Activated CD4-positive, alpha-beta T cell treated with anti-CD3 and anti-CD28 coated beads, Interleukin-2, amount 50 U/mL, for 48 hours (primary cell): ENCODE results near the gene FRAS1.
"Not testable (repeated sequence)": the region's sequence is repeated elsewhere in the genome, so short reads cannot be mapped to it uniquely, and the experiment has no call there.

Experiments
- DNase-seq, 2 experiments: peaks; one replicate each; pipeline ENCODE4 v3.0.0-alpha.2; 2020

Gene FRAS1

DNA sequence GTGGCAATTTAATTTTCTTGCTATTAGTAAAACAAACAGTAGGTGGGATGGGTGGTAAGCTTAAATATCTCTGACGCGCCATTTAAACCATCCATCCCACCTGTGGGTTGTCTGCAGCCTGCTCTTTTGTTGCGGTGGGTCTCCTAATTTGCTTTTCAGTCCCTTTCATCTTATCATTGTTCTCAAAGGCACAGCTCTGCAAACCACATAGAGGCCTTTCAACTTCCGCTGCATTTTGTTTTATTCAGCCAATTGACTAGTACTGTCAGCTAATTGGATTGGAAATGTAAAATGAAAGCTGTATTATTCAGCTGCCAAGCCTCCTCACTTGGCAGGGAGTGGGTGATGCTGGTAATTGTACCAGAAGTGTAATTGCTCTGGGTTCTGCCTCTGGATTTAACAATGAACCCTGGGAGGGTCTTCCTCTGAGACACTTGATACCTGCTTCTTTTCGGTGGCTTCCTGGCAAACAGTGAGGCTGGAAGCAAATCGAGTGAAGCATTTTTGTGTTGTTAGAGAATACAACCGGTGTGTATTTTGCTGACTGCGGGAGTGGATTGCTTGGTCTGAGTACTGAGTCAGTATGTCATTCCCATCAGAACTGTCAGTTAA lies 165.6 kb downstream of the FRAS1 start:
- DNase-seq, result no peak

DNA sequence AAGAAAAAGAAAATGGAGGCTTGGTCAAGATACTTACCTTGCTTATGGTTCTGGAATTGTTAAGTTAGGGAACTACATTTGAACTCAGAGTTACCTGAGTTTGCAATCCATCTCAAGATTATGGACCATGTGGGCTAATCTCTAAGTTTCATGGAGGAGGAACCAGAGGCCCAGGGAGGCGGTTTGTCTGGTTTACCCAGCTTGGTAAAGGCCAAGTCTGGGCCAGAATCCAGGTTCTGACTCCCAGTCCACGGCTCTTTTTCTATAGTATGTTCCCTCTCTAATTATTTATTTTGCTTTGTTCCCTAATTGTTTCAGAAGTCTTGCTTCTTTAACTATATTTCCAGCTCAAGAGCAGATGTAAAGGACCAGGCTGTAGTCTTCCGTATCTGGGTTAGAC lies 168.1 kb downstream of the FRAS1 start:
- DNase-seq, result no peak

DNA sequence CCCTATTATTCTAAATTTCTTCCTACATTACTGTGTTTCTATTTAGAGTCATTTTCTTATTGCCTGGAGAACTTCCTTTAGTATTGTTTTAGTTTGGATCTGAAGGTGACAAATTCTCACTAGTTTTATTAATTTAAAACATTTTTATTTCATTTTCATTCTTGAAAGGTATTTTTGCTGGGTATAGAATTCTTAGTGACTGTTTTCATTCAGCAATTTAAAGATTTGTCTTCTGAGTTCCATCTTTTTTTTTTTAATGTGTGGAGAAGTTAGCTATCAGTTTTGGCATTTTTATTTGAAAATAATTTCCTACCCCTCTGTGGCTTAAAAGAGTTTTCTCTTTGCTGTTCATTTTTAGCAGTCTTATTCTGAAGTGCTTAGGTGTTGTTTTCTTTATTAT lies 169.2 kb downstream of the FRAS1 start:
- DNase-seq, result no peak

DNA sequence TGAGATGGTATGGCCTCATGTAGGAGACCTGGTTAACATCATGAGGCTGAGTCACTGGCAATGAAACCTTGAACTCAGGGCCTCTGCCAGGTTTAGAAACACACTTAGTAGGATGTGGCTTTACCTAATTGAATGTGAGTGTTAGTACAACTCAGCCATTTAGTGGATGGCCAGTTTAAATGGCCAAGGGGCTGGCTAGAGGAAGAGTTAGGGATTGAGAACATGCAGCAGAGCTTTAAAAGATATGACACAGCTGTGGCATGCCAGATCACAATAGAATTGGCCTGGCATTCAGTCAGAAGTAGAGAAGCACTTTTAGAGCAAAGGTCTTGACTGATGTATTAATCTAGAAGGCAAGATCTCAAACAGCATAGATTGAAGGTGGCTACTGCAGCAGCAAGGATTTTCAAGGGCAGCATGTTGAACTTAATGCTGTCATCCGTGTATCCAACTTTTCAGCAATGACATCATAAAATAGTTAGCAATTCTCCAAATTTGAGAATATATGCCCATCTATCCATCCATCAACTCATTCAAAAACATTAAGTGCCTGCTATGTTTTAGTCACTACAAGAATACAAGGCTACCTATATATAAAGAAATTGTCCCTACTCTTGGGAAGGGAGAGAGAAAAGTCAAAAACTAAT lies 170.4 kb downstream of the FRAS1 start:
- DNase-seq, result no peak

DNA sequence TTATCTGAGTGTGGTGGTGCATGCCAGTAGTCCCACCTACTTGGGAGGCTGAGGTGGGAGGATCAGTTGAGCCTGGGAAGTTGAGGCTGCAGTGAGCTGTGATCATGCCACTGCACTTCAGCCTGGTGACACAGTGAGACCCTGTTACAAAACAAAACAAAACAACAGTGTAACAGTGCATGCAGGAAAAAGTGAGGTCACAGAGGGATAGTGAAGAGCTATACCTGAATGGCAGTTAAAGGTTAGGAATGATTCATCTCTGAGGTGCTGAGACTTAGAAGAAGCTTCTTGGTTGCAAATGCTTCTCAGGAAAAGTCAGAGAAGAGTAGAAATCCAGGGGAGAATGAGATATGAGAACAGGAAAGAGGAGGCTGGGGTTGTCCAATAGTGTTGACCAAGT lies 178.7 kb downstream of the FRAS1 start:
- no peak for DNase-seq

DNA sequence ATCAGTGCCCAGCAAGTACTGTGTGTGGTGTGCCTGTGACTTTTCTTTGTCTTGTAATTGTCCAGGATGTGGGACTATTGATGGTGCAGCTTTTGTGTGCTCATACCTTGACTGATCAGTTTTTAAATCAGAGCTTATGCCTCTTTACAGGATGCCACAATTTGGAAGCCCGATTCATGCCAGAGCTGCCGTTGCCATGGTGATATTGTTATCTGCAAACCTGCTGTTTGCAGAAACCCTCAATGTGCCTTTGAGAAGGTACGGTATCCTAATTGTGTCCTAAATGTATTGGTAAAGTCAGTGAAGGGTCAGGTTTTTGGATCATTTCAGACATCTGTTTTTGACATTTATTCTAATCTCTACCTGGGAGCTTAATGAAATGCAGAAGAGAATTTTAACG lies 180.2 kb downstream of the FRAS1 start:
- no peak for DNase-seq

DNA sequence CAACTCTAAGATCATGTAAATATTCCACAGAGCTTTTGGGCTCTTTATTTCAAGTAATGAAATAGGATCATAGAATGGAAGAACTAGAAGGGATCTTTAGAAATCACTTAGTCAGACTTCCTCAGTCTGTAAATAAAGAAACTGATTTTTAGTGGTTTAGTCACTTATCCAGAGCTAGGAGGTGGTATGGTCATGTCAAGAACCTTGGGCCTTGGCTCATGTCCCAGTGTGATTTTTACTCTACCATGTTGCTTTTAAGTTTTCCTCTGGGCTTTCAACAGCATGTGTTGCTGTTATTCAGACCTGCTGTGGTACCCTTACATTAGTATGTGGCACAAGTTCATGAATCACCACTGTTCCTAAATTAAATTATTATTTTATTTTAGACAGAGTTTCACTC lies 184.9 kb downstream of the FRAS1 start:
- DNase-seq, result no peak

DNA sequence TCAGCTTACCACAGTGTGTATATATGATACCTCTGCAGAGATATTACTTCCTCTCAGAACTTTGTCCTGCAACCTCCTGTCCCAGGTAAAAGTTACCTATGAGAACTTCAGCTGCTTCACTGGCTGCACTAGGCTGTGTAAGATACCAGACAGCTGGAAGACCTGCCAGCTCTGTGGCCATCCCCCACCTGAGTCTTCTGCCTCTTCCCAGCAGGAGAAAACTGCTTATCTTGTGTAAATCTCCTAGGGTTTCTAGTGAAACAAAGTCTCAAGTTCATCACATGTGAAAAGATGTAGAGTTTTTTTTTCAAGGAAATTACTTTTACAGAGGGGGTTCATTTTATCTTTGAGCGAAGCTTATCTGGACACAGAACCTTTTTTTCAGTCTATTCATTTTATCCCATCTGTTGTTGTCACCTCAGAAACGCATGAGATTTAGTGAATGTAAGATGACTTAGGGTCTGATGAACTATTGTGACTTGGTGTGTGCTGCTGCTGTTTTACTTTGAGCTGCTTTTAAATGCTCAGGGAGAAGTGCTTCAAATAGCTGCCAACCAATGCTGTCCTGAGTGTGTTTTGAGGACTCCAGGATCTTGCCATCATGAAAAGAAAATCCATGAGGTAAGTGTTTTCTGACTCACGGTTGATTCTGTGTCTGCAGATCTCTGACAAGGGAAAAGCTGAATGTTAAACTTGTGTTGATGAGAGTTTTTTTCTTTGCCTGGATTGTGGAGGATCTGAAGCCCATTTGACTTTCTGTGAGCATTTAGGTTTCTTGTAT lies 187.8 kb downstream of the FRAS1 start:
- no peak for DNase-seq

DNA sequence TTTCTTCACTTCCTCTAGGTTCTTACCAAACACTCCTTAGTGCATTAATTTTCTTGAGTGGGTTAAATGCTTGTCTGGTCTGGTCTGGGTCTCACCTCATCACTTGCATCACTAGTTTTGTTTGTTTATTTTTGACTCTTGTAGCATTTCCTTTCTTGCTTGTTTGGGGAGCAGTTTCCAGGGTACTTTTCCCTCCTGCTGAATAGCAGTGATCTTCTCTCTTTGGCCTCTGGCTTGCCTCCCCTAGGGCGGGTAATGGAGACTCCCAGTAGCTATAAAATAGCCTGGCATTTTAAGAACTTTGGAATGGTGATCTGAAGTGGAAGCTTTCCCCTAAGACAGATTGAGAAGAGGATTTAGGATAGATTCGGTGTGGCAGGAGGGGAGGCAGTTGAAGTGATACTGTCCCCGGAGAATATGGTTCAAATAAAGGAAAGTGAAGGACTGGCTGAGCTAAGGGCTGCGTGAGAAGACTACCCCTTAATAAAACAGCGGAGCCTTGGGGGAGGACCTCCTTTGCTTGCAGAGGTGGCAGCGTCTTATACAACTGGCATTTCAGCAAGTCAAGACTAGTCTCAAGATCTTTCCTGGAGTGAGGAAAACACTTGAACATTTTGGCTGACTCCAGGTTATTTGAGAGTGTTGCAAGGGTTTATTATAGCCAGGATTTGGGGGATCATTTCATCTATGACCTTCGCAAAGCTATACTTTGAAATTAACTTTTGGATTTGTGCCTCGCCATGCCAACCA lies 190.6 kb downstream of the FRAS1 start:
- DNase-seq, result no peak

DNA sequence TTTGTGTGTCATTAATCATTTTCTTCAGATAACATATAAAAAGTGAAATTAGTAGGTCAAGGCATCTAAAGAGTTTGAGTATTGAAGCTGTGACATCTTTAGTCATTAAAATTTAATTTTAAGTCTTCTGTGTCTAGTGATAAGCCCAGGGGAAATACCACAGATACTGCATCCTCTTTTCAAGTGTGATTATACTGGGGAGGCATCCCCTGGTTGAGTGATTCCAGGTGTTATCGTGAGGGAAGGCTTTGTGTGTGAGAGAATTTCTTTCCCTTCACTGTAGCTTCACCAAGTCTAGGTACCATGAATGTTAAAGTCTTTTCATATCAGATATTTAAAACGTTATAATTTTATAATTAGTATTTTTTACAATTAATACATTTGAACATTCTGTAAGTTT lies 193.4 kb downstream of the FRAS1 start:
- no peak for DNase-seq

DNA sequence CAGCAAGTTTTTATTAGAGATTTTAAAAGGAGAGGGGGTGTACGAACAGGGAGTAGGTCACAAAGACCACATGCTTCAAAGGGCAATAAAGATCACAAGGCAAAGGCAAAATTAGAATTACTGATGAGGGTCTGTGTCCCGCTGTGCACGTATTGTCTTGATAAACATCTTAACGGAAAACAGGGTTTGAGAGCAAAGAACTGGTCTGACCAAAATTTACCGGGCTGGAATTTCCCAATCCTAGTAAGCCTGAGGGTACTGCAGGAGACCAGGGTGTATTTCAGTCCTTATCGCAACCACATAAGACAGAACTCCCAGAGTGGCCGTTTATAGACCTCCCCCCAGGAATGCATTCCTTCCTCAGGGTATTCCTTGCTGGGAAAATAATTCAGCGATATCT lies 195.7 kb downstream of the FRAS1 start:
- not testable (repeated sequence) for DNase-seq

DNA sequence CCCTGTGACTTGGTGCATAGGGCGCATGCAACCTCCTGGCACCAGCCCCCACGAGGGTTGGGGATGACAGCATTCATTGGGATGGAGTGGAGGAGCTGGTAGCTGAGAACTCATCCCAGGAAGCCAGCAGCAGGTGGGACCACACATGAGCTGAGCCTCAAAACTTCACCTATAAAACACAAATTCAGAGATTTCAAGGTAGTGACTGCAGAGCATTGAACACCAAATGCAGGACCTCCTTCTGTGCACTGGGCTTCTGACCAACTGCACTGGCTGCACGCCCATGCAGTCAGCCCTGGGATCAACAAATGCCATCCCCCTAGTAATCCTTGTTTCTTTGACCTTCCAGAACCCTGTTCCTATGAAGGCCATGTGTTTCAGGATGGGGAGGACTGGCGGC lies 197.8 kb downstream of the FRAS1 start:
- no peak for DNase-seq

DNA sequence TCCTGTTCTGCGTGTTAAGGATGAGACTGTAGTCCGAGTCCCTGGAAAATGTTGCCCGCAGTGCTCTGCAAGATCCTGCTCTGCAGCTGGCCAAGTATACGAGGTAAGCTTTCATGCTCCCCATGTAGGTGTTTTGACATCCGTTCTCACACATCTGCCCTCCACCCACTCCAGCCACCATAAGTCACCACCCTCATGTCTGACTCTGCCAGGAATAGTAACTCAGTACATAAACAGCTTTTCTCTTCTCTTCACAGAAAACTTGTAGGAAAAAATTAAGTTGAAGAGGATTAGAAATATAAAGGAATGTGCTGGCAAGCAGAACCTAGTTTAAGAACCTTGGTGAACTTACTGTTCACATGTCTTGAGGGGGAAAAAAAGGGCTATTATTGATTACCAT lies 207.9 kb downstream of the FRAS1 start:
- DNase-seq, result no peak

DNA sequence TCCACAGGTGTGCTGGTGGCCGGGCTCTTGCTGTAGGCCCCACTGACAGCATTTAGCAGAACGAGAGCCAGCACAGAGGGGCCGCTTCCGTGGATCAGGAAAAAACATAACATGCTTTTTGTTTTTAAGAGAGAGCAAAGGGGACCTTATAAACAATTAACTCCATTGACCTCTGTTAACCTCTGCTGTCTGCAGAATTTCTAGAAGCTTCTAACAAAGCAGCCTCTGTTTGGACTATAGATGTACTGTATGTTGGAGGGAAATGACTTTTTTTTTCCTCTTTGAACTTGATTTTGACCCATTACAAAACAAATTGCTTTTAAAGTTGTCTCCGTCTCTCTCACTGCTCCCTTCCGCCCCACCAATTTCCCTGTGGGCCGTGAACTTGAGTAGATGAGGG lies 210.7 kb downstream of the FRAS1 start:
- no peak for DNase-seq

DNA sequence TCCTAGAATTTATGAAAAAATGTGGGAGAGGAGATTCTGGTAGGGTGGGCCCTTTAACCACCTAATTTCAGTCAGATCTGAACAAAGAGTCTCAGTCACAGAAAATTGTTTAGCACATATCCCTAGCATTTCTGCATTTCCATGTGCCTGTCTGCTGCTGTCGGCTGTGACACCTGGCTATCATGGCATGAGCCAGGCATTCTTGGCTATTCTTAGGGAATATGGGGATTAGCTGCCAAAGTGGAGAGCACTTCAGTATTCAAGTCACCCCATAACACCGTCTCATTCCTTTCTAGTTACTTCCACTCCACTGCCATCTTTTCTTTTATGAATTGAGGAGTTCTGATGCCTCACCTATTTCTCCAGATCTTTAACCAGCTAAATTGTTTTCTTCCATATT lies 211.5 kb downstream of the FRAS1 start:
- no peak for DNase-seq

DNA sequence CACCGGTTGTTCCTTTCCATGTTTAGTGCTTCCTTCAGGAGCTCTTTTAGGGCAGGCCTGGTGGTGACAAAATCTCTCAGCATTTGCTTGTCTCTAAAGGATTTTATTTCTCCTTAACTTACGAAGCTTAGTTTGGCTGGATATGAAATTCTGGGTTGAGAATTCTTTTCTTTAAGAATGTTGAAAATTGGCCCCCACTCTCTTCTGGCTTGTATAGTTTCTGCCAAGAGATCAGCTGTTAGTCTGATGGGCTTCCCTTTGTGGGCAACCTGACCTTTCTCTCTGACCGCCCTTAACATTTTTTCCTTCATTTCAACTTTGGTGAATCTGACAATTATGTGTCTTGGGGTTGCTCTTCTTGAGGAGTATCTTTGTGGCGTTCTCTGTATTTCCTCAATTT lies 218.3 kb downstream of the FRAS1 start:
- not testable (repeated sequence) for DNase-seq

DNA sequence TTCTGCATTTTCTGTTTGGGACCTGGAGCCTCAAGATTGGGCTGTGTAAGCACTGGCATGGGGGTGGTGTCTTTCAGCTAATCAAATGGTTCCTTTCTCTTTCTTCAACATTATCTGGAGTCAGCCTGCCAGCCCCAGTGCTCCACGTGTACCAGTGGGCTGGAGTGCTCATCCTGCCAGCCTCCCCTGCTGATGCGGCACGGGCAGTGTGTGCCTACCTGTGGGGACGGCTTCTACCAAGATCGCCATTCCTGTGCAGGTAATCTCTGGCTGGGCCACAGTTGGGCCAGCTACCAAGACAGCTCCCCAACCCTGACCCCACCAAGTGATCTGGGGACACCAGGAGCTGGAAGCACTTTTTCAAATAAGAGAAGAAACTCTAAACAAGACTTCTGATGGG lies 229.2 kb downstream of the FRAS1 start:
- DNase-seq, result no peak

DNA sequence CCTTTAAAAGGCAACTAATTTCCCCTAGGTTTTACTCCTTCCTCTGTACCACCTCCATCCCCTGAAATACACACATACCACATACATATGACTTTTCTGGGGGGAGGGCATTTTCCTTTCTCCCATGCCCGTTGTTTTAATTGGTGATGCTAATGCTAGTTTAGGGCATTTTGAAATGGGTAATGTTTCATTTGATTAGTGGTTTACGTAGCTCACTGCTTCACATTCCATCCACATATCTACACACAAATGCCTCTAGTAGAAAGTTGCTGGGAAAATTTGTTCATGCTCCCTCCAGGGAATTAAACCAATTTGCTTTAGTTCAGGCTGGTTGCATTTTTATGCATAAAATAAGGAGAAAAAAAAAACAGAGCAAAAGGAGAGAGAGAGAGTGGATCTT lies 231.2 kb downstream of the FRAS1 start:
- no peak for DNase-seq

DNA sequence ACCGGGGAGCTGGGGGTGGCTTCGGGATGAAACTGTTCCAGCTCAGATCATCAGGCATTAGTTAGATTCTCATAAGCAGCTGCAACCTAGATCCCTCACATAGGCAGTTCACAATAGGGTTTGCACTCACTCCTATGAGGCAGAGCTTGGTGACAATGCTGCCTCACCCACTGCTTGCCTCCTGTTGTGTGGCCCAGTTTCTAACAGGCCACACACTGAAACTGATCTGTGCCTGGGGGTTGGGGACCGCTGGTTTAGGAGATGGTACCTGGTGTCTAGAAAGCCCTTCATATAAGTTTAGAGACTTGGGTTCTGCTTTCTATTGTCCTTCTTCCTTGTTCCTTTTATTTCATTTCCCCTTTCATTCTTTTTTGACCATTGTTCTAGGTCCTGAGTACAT lies 234.2 kb downstream of the FRAS1 start:
- no peak for DNase-seq

DNA sequence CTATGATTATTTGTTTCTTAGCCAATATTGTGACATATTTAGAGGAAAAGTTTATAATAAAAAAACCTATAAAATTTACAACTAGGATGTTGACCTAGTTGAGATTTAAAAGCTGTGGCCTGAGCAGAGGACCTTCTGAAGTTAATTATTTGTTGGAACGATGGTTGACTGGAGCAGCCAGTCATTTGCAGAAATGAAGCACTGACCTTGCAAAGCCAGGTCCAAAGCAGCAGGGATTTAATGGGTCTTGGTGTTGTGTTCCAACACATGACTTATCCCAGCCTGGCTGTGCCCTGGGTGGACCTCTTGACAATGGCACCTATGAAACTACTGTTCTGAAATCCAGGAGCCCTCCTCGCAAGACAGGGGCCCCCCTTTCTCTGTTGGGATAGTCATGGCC lies 235.2 kb downstream of the FRAS1 start:
- no peak for DNase-seq

DNA sequence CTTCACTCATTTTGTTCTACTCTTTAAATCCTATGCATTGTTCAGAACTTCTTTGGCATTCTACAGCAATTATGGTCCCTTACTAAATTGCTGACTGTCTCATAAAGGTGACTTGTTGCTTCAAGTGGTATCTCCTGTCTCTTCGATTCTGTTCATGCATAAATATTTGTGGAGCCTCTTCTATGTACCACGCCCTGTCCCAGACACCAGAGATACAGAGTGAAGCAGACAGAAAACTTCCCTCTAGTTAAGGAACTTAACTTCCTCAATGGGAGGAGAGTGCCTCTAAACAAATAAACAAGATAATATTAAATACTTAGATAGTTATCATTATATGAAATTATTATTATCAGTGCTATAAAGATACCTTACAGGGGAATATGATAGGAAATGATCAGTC lies 235.7 kb downstream of the FRAS1 start:
- no peak for DNase-seq

DNA sequence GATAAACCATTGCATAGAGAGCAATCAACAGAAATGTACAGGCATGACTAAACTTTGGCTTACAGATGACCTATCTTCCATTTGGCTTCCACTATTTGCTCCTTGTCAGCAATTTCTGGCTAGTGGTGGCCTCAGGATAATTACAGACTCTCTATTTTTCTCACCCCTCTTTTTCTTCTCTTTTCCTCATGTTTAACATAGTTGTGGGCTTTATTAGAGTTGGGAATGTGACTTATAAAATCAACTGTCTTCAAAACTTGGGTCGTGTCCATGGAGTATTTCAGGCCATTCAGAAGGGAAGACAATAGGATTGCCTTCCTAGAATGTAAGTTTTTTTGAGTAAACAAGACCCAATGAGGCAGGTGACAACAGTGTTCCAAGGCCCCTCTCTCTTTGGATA lies 236.2 kb downstream of the FRAS1 start:
- DNase-seq, result no peak

DNA sequence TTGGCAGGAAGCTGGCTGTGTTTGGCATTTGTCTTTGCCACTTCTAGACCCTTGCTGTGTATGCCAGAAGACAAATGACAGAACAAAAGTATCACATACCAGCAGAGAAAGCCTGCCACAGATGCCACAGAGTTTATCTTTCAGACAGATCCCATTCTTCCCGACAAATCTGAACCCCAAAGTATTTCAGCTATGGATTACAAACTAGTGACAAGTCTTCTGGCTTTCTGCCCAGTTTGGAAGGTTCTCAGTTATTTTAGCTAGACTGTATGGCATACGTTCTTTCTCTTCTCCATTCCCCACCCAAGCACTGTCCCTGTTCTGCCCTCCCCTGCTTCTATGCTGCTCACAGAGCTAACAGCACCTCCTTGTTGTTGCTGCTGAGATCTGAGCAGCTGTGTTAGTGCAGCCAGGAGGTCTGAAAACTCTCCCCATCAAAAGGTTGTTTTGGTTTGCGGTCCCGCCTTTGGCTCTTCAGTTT lies 236.7 kb downstream of the FRAS1 start:
- DNase-seq, result no peak

DNA sequence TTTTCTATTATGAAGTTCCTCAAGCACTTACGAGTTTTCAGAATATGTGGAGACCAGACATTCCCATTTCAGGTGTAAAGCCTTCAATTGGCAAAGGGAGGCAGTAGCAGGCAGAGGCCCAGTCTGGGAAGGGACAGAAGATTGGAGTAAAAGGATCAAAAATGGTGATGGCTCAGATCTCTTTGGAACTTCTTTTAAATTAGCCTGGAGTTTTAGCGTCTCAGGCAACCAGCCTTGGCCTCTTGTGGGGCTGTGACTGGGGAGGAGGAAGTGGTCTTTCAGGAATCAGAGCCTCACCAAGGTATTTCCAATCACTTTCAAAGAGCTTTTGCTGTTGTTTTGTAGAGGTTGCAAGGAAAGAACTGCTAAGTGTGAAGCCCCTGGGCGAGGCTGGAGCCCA lies 239.1 kb downstream of the FRAS1 start:
- no peak for DNase-seq
